IPS-NIHi11 (cell line): ENCODE results near the gene TRAPPC14.

Experiments
- DNase-seq: peaks from one replicate; pipeline ENCODE4 v3.0.0; 2012; ENCODE audit warnings: mixed read lengths, low spot score

TRAPPC14 gene

DNA sequence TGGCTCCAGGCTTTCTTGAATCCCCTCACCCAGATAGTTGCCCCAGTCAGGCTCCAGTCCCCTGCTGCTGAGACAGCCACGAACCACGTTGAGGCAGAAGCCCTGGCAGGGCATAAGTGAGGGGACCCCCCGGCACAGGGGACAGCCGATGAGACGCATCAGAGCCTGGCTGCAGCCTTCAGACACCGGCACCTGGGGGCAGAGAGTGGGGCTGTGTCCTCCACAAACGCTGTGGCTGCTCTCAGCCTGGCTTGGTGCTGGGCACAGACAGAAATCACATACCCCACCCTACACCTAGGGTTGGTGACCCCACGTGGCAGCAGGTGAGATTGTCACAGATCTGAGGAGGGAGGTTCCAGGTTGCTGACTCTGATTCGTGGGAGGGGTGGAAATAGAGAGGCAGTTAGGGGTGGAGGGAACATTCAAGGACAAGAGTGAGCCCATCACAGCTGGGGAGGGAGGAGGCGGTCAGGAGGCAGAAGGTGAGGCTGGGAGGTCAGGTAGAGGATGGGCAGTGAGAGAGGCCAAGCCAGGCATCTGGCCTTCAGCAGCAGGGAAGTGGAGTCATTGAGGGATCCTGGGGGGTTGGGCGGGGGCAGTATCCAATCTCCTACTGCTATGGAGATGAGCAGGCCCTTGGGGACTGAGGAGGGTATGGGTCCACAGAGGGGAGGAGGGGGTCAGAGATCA, 15.4 kb upstream of the TRAPPC14 start:
- no peak for DNase-seq

DNA sequence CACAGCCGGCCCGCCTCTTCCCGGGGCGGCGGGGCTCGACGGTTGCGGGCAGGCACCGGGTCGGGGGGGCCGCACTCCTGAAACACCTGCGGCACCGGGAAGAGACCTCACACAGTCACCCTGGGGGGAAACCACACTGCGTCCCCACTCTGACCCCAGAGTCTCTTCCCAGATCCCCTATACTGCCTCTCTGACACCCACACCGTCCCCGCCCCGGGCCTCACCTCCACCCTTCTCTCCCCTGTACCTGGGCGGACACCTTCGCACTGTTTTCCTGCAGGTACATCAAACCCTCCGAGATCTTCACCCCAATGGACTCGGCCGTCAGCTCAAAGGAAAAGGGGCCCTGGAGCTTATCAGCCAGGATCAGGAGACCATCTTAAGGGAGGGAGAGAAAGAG, 13.3 kb upstream of the TRAPPC14 start:
- no peak for DNase-seq

DNA sequence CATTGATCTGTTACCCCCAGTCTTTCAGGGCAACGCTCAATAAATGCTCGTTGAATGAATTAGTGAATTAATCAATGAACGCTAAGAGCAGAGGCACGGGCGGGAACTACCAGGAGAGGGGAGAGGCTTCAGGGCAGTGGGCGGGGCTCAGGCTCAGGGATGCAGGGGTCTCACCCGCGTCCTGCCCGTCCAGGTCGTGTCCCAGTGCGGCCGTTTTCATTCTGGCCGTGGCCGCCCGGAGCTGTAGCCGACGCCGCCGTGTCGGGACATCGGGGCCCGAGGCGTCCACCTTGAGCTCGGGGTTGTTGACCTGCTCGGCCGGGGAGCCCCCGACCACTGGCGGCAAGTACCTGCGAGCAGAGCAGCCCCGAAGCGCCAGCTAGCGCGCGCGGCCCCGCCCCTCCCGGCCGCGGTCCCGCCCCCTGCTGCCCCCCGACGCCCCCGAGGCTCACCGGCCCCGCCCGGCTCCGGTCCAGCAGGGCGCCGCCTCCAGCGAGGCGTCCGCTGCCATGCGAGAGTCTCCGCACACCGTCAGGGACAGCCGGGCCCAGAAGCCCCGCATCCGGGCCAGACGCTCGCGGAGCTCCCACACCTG, 12.7 kb upstream of the TRAPPC14 start:
- peak; percentile 79 for DNase-seq

- DNase-seq, result no peak
Measured at GRCh38 chr7:100170101-100170897, 11.8 kb upstream of the TRAPPC14 start.

- DNase-seq, result no peak
Measured at GRCh38 chr7:100169147-100169850, 10.8 kb upstream of the TRAPPC14 start.

DNA sequence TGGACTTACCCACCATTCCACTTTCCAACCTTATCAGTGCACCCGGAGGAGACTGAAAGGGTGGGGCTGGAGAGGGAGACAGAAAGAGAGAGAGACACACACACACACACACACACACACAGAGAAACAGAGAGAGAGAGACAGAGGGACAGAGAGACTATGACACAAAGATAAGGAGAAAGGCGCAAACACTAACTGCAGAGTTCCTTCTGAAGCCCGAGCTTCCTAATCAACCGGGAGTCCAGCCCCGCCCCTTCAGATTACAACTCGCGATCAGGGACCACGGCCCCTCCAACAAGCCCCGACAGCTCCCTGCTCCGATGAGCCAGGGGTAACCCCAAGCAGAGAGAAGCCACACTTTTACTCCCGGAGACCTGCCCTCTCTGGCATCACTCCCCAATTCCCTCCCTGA, 9.4 kb upstream of the TRAPPC14 start:
- no peak for DNase-seq

DNA sequence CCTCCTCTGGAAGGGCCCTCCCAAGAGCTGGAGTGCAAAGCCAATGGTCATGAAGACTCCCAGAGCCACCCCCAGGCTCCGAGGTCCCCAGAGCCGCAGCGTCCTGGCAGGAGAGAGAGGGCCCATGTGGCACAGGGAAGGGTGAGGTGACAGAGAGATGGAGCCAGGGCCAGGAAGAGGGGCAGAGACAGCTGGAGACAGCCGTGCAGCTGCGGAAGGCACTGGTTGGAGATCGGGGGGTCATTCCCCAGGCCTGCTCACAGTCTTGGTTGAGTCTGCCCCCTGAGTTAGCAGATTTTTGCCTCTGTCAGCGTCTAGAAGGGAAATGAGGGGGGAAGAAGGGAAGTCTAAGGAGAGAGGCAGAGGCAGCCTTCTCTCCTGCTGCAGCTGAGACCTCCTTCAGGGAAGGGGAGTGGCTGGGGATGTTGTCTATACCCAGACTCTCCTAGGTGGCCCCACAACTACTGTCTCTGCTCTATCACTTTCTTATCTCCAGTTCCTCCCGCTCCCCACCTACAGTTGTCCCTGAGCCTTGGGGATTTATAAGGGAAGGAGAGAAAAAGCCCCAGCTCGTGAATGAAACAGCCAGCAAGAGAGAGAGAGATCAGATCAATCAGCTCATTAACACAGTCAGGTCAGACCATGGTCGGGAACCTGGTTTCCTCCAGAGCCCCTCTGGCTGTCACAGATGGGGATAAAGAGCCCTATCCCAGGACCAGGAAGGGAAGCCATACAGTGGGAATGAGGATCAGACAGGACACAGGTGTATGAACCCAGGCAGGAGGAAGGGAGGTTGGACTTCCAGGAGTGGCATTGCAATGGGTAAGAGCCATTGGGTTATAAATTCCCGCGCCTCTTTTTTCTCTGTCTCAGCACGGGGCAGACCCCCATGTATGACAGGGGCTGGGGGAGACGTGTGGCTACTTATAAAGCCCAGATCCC, 8.7 kb upstream of the TRAPPC14 start:
- no peak for DNase-seq

DNA sequence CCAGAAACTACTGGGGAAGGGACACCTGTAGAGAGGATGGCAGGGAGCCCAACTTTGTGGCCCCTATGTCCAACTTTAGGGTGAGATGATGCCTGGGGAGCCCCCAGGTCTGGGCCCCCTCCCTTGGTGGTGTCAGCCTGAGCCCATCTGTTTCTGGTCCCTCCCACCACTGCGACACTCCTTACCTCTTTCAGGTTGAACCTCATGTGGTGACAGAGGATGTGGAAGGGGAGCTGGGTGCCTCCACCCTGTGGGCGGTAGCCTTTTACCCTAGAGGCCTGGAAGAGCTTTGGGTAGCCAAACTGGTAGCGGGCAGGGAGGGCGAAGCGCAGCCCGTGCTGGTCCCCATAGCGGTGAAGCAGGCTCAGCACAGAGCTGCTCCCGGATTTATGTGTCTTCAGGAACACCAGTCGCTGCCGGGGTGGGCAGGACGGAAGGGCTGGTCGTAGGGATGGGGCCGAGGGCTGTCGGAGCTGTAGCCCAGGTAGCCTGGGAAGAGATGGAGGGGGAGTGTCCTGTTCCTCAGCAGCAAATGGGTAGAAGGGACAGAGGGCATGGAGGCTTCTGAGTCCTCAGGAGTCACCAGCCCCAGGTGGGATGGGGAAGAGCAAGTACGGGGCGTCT, 7.9 kb upstream of the TRAPPC14 start:
- DNase-seq, result no peak

DNA sequence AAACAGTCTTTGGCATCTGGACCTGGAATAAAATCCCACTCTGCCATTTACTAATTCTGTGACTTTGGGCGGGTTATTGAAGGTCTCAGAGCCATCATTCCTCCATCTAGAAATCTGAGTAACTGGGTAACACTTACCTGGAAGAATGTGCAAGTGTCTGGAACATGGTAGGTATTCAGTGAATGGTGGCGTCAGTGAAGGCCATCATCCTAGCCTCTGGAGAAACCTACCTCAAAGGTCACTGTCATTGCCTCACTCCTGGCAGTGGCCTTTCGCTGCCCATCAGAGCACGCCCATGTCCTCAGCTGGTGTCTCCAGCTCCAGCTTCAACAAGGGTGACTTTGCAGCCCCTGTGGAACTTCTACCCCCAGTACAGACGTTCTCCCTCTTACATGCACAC, 5.3 kb upstream of the TRAPPC14 start:
- DNase-seq, result no peak

DNA sequence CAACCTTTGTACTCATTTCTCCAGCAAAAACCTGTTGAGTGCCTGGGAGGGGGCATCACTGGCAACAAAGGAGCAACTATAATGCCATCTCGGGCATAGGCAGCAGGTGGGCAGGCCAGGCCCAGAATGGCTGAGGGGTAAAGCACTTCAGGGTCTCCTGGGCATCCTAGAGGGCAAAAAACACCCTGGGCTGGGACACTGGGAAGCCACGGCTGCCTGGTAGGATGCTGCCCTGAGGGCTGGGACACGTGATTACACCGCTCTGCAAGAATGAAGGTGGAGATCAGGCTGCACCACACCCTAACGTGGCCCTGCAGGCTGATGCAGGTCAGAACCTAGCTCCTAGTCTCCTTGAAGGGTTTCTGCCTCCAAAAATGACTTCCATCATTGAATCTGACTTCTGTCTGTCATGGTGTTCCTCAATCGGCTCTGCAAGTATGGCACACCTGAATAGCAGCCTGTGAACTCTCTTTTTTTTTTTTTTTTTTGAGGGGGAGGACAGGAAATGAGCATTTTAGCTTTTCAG, 4.5 kb upstream of the TRAPPC14 start:
- DNase-seq, result no peak

- no peak for DNase-seq
Measured at GRCh38 chr7:100160067-100160466, 1.5 kb upstream of the TRAPPC14 start.

- no peak for DNase-seq
Measured at GRCh38 chr7:100159099-100159623, 638 bp upstream of the TRAPPC14 start.

- DNase-seq, result peak; percentile 48
Measured at GRCh38 chr7:100157334-100158228, 942 bp downstream of the TRAPPC14 start.

DNA sequence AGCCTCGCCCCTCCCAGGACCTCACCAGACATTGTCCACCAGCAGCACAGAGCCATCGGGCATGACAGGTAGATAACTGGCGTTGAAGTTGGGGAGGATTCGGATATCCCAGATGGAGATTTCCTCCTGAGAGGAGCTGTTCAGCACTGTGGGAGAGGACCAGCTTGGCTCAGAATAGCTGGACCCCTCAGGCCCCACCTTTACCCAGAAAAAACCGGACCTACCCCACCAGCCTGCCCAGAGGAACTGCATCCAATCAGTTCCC, 1.5 kb downstream of the TRAPPC14 start:
- DNase-seq, result no peak

DNA sequence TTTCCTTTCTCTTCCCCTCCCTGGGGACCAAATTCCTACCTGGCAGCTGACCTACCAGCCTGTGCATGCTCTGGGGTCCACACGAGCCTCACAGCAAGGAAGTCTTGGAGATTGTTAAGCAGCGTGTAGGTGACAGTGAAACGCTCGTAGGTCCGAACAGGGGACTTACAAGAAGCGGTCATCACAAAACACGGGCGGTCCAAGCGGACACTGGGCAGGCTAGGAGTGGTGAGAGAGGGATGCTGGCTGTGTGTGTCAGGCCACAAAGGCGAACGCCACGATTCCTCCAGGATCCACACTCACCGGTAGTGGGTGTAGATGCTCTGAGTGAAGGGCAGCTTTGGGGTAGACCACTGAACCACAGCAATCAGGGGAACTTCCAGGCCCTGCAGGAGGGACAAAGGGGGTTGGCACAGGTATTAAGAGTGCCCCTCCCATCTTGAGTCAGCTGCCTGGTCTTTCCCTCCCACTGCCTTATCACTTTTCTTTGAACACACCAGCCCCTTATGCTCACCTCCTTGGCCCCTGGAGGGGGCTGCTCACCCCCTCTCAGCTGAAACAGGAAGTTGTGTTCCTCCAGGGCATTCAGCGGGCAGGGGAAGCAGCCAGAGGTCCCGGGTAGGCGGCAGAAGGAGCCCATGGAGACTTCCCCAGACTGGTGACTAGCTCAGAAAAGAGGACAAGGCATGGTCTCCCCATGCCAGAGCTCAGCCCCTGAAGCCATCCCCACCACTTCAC, 2.0 kb downstream of the TRAPPC14 start:
- DNase-seq, result no peak

GRCh38 chr7:100155553-100156317, 2.8 kb downstream of the TRAPPC14 start:
- no peak for DNase-seq

DNA sequence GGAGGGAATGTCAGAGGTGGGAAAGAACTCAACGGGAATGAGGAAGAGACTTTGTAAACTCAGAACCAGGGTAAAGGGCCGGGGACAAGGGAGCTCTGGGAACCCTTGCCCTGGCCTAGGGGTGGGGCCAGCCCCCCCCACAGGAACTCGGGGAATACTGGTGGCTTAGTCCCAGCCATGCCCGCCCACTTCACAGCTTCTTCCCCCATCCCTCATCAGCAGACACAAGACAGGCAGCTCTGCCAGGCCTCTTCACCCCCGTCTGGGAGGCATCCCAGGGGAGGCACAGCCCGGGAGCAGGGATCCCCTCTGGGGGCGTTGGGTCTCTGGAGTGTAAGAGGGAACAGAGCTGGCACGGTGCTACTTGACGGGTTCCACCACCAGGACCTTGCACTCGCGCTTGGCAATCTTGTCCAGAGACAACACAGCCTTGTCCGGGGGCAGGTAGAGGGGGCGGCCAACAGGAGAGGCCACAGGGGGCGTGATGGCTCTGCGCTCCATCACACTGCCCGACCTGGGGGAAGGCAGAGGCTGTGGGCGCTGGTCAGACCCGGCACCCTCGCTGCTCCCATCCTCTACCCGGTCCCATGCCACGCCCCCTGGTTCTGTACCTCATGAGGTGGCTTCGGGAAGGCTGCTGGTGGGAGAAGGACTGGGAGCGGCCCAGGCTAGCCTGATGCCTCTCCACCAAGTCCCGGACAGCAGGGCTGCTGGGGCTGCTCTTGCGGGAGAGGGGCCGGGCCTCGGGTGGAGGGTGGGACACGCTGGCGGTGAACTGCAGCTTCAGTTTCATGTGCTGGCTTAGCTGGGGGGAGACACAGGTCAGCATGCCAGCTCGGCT, 3.7 kb downstream of the TRAPPC14 start:
- no peak for DNase-seq
